HepG2 (cell line): ENCODE measurements around the gene NRBP1. TPM values are rescaled to one million over a fixed set of nuclear protein-coding genes. Genes with fewer than 3 reads are reported as not detected.

Experiments
- ARNT ChIP-seq: fragments of 450-650 bp; IDR thresholded peaks from 2 replicates; pipeline ENCODE4 v1.6.1; 2017
- ASH2L ChIP-seq: fragments of 300-600, 200-600 bp; sonication (generic); IDR thresholded peaks from 2 replicates; pipeline ENCODE4 v1.7.0; 2017; ENCODE audit warnings: low read depth, mild to moderate bottlenecking, moderate library complexity, mixed read lengths, low read length; ENCODE audit not compliant: insufficient read length
- BORCS8-MEF2B ChIP-seq: sonication (generic); formaldehyde crosslinking; IDR thresholded peaks from 2 replicates; pipeline ENCODE4 v1.8.0; 2022; ENCODE audit warnings: mild to moderate bottlenecking, missing genetic modification reagents
- CREBL2 ChIP-seq: sonication (generic); formaldehyde crosslinking; IDR thresholded peaks from 2 replicates; pipeline ENCODE4 v1.8.1; 2023; ENCODE audit warnings: missing genetic modification reagents, mild to moderate bottlenecking, borderline replicate concordance
- ELF4 ChIP-seq: sonication (generic); formaldehyde crosslinking; IDR thresholded peaks from 2 replicates; pipeline ENCODE4 v1.5.0; 2020; ENCODE audit warnings: missing genetic modification reagents, mild to moderate bottlenecking, moderate library complexity, borderline replicate concordance
- KAT7 ChIP-seq: IDR thresholded peaks from 2 replicates; pipeline ENCODE4 v1.6.1; 2018; ENCODE audit warnings: borderline replicate concordance, missing compliant biosample characterization
- KDM1A ChIP-seq: IDR thresholded peaks from 2 replicates; pipeline ENCODE4 v1.6.1; 2016; ENCODE audit warnings: missing compliant biosample characterization
- NFATC3 ChIP-seq: sonication (generic); formaldehyde crosslinking; IDR thresholded peaks from 2 replicates; pipeline ENCODE4 v1.5.1; 2020; ENCODE audit warnings: mild to moderate bottlenecking, missing genetic modification reagents
- NR2F2 ChIP-seq: IDR thresholded peaks from 2 replicates; pipeline ENCODE4 v1.6.1; 2012; ENCODE audit warnings: low read depth, inconsistent platforms, borderline replicate concordance
- ONECUT2 ChIP-seq: sonication (generic); formaldehyde crosslinking; IDR thresholded peaks from 2 replicates; pipeline ENCODE4 v1.4.0; 2020; ENCODE audit warnings: missing genetic modification reagents
- PHF8 ChIP-seq: sonication (generic); formaldehyde crosslinking; IDR thresholded peaks from 2 replicates; pipeline ENCODE4 v1.5.0; 2020; ENCODE audit warnings: missing genetic modification reagents
- PRDM10 ChIP-seq: sonication (generic); formaldehyde crosslinking; IDR thresholded peaks from 2 replicates; pipeline ENCODE4 v1.4.0; 2020; ENCODE audit warnings: low read depth, missing genetic modification reagents
- REXO4 ChIP-seq: sonication (generic); formaldehyde crosslinking; IDR thresholded peaks from 2 replicates; pipeline ENCODE4 v1.8.0; 2022; ENCODE audit warnings: missing genetic modification reagents, mild to moderate bottlenecking, borderline replicate concordance
- STAT5B ChIP-seq: sonication (generic); formaldehyde crosslinking; IDR thresholded peaks from 2 replicates; pipeline ENCODE4 v1.4.0; 2020; ENCODE audit warnings: missing genetic modification reagents
- TBX2 ChIP-seq: sonication (generic); formaldehyde crosslinking; IDR thresholded peaks from 2 replicates; pipeline ENCODE4 v1.5.0; 2020; ENCODE audit warnings: missing genetic modification reagents, mild to moderate bottlenecking, borderline replicate concordance
- ZMAT3 ChIP-seq: sonication (generic); formaldehyde crosslinking; conservative IDR thresholded peaks from 2 replicates; pipeline ENCODE4 v1.7.0; 2021; ENCODE audit warnings: missing genetic modification reagents
- ZNF331 ChIP-seq: sonication (generic); formaldehyde crosslinking; IDR thresholded peaks from 2 replicates; pipeline ENCODE4 v1.4.0; 2020; ENCODE audit warnings: missing genetic modification reagents
- ZNF33A ChIP-seq: sonication (generic); formaldehyde crosslinking; IDR thresholded peaks from 2 replicates; pipeline ENCODE4 v1.5.1; 2020; ENCODE audit warnings: missing genetic modification reagents, mild to moderate bottlenecking, moderate library complexity, borderline replicate concordance
- ZNF878 ChIP-seq: sonication (generic); formaldehyde crosslinking; IDR thresholded peaks from 2 replicates; pipeline ENCODE4 v1.8.1; 2023; ENCODE audit warnings: mild to moderate bottlenecking, missing genetic modification reagents, moderate library complexity
- polyA plus RNA-seq, 8 experiments: library from polyadenylated mRNA; depleted of rRNA in 3 of 8; stranded (reverse) in 7 of 8; unstranded in 1 of 8; fragments of >200 nt; fragmentation: Illumina TruSeq in 4 of 8; extraction: Trizol in 4 of 8; gene quantifications; 2 replicates each; pipeline versions ENCODE4 v1.2.1 to v1.2.3, GENCODE V29; 2011 to 2016; ENCODE audit warnings: low read depth in 4 of 8, missing spikeins in 1 of 8, mixed read lengths in 1 of 8; ENCODE audit not compliant: insufficient read depth in 1 of 8
- total RNA-seq, 5 experiments: library from RNA; depleted of rRNA; stranded (reverse); fragments of >200 nt; fragmentation: Illumina TruSeq; extraction: Trizol; gene quantifications; 2 replicates each; pipeline ENCODE4 v1.2.3, GENCODE V29; 2016; ENCODE audit warnings: low read depth in 1 of 5
- TF ChIP-seq, protein P1 (sequence below): sonication (generic); formaldehyde crosslinking; IDR thresholded peaks from 2 replicates; pipeline ENCODE4 v1.4.0; 2020; ENCODE audit warnings: mild to moderate bottlenecking, missing genetic modification reagents
- TF ChIP-seq, protein P2 (sequence below): sonication (generic); formaldehyde crosslinking; IDR thresholded peaks from 2 replicates; pipeline ENCODE4 v1.8.0; 2022; ENCODE audit warnings: mild to moderate bottlenecking, missing genetic modification reagents, moderate library complexity

Gene NRBP1
- total and polyA plus RNA-seq, 2 of the 13 experiments (the other 11 are each of a cell fraction or from before 2014, with no cell fraction given) = 165 to 240 TPM

- TF ChIP-seq BORCS8-MEF2B (CRISPR knock-in tag) = no peak; the same call in 1 of the 2 replicates
- TF ChIP-seq TBX2 (CRISPR knock-in tag) = peak; percentile 55; the same call in 1 of the 2 replicates
- TF ChIP-seq REXO4 (CRISPR knock-in tag) = no peak
- TF ChIP-seq, protein P1, sequence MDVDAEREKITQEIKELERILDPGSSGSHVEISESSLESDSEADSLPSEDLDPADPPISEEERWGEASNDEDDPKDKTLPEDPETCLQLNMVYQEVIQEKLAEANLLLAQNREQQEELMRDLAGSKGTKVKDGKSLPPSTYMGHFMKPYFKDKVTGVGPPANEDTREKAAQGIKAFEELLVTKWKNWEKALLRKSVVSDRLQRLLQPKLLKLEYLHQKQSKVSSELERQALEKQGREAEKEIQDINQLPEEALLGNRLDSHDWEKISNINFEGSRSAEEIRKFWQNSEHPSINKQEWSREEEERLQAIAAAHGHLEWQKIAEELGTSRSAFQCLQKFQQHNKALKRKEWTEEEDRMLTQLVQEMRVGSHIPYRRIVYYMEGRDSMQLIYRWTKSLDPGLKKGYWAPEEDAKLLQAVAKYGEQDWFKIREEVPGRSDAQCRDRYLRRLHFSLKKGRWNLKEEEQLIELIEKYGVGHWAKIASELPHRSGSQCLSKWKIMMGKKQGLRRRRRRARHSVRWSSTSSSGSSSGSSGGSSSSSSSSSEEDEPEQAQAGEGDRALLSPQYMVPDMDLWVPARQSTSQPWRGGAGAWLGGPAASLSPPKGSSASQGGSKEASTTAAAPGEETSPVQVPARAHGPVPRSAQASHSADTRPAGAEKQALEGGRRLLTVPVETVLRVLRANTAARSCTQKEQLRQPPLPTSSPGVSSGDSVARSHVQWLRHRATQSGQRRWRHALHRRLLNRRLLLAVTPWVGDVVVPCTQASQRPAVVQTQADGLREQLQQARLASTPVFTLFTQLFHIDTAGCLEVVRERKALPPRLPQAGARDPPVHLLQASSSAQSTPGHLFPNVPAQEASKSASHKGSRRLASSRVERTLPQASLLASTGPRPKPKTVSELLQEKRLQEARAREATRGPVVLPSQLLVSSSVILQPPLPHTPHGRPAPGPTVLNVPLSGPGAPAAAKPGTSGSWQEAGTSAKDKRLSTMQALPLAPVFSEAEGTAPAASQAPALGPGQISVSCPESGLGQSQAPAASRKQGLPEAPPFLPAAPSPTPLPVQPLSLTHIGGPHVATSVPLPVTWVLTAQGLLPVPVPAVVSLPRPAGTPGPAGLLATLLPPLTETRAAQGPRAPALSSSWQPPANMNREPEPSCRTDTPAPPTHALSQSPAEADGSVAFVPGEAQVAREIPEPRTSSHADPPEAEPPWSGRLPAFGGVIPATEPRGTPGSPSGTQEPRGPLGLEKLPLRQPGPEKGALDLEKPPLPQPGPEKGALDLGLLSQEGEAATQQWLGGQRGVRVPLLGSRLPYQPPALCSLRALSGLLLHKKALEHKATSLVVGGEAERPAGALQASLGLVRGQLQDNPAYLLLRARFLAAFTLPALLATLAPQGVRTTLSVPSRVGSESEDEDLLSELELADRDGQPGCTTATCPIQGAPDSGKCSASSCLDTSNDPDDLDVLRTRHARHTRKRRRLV (CRISPR knock-in tag) = no peak
- TF ChIP-seq ZNF878 (CRISPR knock-in tag) = no peak
- TF ChIP-seq STAT5B (CRISPR knock-in tag) = no peak
- TF ChIP-seq ZNF331 (CRISPR knock-in tag) = no peak
- TF ChIP-seq CREBL2 = no peak
- TF ChIP-seq ONECUT2 (CRISPR knock-in tag) = no peak
- TF ChIP-seq, protein P2, sequence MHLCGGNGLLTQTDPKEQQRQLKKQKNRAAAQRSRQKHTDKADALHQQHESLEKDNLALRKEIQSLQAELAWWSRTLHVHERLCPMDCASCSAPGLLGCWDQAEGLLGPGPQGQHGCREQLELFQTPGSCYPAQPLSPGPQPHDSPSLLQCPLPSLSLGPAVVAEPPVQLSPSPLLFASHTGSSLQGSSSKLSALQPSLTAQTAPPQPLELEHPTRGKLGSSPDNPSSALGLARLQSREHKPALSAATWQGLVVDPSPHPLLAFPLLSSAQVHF (CRISPR knock-in tag) = no peak
- peak; percentile 81 for TF ChIP-seq NR2F2
- TF ChIP-seq PRDM10 (CRISPR knock-in tag) = peak; percentile 27; the same call in 1 of the 2 replicates
- no peak for TF ChIP-seq ARNT
- TF ChIP-seq ZMAT3 (CRISPR knock-in tag) = no peak
- no peak for TF ChIP-seq ZNF33A
- TF ChIP-seq NFATC3 (CRISPR knock-in tag) = no peak
- TF ChIP-seq KDM1A (CRISPR knock-in tag) = no peak
- TF ChIP-seq ASH2L = no peak
- no peak for TF ChIP-seq ELF4 (CRISPR knock-in tag)
- TF ChIP-seq KAT7 = no peak; the same call in 1 of the 2 replicates
- TF ChIP-seq PHF8 (CRISPR knock-in tag) = peak; percentile 14; the same call in 1 of the 2 replicates
Observed at GRCh38 chr2:27379836-27380625, 48.4 kb upstream of the NRBP1 start (continued).
